ENCODE results near the gene PTGES3. TPM values are rescaled to one million over a fixed set of nuclear protein-coding genes. Genes with fewer than 3 reads are reported as not detected.

PTGES3 gene
- total and polyA plus RNA-seq, 2 experiments from 2014 or later: 128 to 156 TPM

DNA sequence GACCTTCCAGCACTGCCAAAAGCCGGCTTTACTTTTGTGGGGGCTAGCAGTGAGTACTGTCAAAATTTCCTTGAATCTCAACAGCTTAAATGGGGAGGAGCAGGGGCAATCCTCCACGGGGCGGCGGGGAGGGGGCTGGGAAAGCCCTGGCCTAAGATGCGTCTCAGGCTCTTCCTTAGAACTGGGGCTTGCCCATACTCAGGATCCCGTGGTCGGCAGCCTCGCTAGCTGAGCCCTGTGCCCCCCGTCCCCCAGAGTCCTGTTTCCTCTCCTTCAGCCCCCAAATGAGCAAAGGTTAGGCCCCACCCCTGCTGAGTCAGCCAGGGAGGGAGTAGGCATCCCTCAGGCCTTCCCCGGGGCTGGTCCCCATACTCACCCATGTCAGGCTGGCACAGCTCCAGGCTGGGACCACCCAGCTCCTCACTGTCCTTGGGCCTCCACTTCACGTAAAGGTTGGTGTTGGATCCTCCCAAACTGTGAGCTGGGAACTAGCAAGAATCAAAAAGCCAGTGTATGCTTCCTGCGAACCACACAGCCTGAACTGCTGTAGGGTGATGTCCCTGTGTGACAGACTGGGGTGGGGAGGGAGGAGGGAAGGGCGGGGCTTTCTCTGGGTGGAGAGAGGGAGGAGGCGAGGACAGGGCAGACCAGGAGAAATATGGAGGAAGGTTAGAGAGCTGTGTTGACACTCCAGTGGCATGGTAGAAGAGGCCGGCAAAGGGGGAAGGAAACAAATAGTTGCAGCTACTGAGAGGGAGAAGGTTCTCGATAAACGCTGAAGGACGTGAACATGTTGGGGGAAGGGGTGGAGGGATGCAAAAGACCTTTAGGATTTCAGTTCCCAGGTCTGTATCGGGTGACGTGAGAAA, 52.0 kb downstream of the PTGES3 start:
- no peak for TF ChIP-seq CTCF (IDR thresholded peaks at IDR 0.05; ENCODE audit: poor library complexity)
- no peak for TF ChIP-seq EZH2 (IDR thresholded peaks at IDR 0.05; ENCODE audit: borderline replicate concordance)
- TF ChIP-seq EZH2phosphoT487 (IDR thresholded peaks at IDR 0.05; ENCODE audit: low read depth, severe bottlenecking, unreplicated experiment): no peak
- Histone ChIP-seq H3K27ac (peak overlapping the region; percentile 89), H3K9me2 (replicated peaks; ENCODE audit: insufficient read depth) (no peaks in the 10 kb centered on the region), H2AFZ (peak overlapping the region; percentile 2), H3K27me3 (no peaks in the 10 kb centered on the region), H3K79me2 (peaks cover 51% of the 10 kb centered on the region), H3K4me2 (peak overlapping the region; percentile 75), H4K20me1 (ENCODE audit: insufficient read depth, poor library complexity, severe bottlenecking) (peaks cover 3% of the 10 kb centered on the region), H3K4me1 (ENCODE audit: insufficient read depth) (peaks cover 35% of the 10 kb centered on the region), H3K9me3 (ENCODE audit: low read depth) (no peaks in the 10 kb centered on the region), H3K4me3 (peak overlapping the region; percentile 79), H3K36me3 (replicated peaks; ENCODE audit: insufficient read depth, low read depth) (no peaks in the 10 kb centered on the region)
- WGBS (ENCODE audit: low lambda C conversion rate, missing lambda C conversion rate): 2% methylated on average over 12 of the region's 20 CpGs
- DNase-seq (ENCODE audit: low spot score): peak; percentile 94

GRCh38 chr12:56634837-56635791, 53.0 kb downstream of the PTGES3 start:
- peaks cover 35% of the 10 kb centered on the region for H3K4me1 ChIP-seq (ENCODE audit: insufficient read depth)
- peak overlapping the region; percentile 43 for H2AFZ ChIP-seq
- H3K27ac ChIP-seq: peak overlapping the region; percentile 89
- peak overlapping the region; percentile 79 for H3K4me3 ChIP-seq
- no peaks in the 10 kb centered on the region for H3K27me3 ChIP-seq
- peak overlapping the region; percentile 75 for H3K4me2 ChIP-seq
- WGBS (ENCODE audit: low lambda C conversion rate, missing lambda C conversion rate): 3% methylated on average over 43 of the region's 47 CpGs
- H3K79me2 ChIP-seq: peaks cover 55% of the 10 kb centered on the region
- peak; percentile 92 for DNase-seq (ENCODE audit: low spot score)
- TF ChIP-seq CTCF (IDR thresholded peaks at IDR 0.05; ENCODE audit: poor library complexity) (peak; percentile 56), EZH2phosphoT487 (IDR thresholded peaks at IDR 0.05; ENCODE audit: low read depth, severe bottlenecking, unreplicated experiment) (no peak), EZH2 (IDR thresholded peaks at IDR 0.05; ENCODE audit: borderline replicate concordance) (no peak)
- H3K36me3 ChIP-seq (replicated peaks; ENCODE audit: insufficient read depth, low read depth): no peaks in the 10 kb centered on the region
- H3K9me3 ChIP-seq (ENCODE audit: low read depth): no peaks in the 10 kb centered on the region
- no peaks in the 10 kb centered on the region for H3K9me2 ChIP-seq (replicated peaks; ENCODE audit: insufficient read depth)
- H4K20me1 ChIP-seq (ENCODE audit: insufficient read depth, poor library complexity, severe bottlenecking): peaks cover 6% of the 10 kb centered on the region

DNA sequence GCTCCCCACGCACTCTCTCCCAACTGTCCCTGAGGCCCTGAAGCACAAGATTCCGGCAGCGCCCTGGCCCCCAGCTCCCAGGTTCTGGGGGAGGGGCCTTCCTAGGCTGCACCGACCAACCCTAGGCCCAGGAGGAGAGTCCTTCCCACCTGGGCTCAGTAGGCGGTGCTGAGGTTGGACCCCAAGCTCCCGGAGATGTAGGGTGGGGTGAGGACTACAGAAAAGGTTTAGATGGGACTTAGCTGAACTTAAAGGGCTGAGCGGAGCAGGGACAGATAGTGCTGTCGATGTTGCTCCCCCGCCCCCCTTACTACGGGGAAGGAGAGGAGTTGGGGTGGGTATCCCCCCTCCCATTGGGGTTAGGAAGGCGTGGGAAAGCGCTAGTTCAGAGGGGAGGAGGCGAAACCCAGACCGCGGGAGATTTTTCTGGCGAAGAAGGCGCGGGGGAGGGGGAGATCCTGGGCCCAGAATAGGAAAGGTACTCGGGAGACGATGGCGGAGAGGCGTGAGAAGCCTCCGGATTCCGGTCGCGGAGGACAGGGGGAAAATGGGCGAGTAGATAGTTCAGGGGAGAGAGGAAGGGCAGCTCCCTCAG, 53.7 kb downstream of the PTGES3 start:
- no peak for TF ChIP-seq EZH2phosphoT487 (IDR thresholded peaks at IDR 0.05; ENCODE audit: low read depth, severe bottlenecking, unreplicated experiment)
- TF ChIP-seq CTCF (IDR thresholded peaks at IDR 0.05; ENCODE audit: poor library complexity): no peak
- no peak for TF ChIP-seq EZH2 (IDR thresholded peaks at IDR 0.05; ENCODE audit: borderline replicate concordance)
- H4K20me1 ChIP-seq (ENCODE audit: insufficient read depth, poor library complexity, severe bottlenecking): peaks cover 6% of the 10 kb centered on the region
- H3K4me3 ChIP-seq: peak overlapping the region; percentile 79
- H2AFZ ChIP-seq: peak overlapping the region; percentile 43
- peaks cover 35% of the 10 kb centered on the region for H3K4me1 ChIP-seq (ENCODE audit: insufficient read depth)
- WGBS (ENCODE audit: low lambda C conversion rate, missing lambda C conversion rate): under 1% methylated on average over 13 of the region's 27 CpGs
- peak overlapping the region; percentile 89 for H3K27ac ChIP-seq
- no peaks in the 10 kb centered on the region for H3K36me3 ChIP-seq (replicated peaks; ENCODE audit: insufficient read depth, low read depth)
- no peaks in the 10 kb centered on the region for H3K9me2 ChIP-seq (replicated peaks; ENCODE audit: insufficient read depth)
- H3K4me2 ChIP-seq: peak overlapping the region; percentile 75
- DNase-seq (ENCODE audit: low spot score): peak; percentile 87
- H3K79me2 ChIP-seq: peaks cover 60% of the 10 kb centered on the region
- no peaks in the 10 kb centered on the region for H3K9me3 ChIP-seq (ENCODE audit: low read depth)
- H3K27me3 ChIP-seq: no peaks in the 10 kb centered on the region
